ENCODE measurements around the gene MVB12B. TPM values are rescaled to one million over a fixed set of nuclear protein-coding genes. Genes with fewer than 3 reads are reported as not detected.

MVB12B gene
- total and polyA plus RNA-seq, 8 donors = 2.6 to 6.7 (median 4.0) TPM

GRCh38 chr9:126516936-126517832 lies 190.6 kb downstream of the MVB12B start:
- TF ChIP-seq CTCF (IDR thresholded peaks at IDR 0.05) = no peak
- peaks cover 0 to 23% (median 6%) of the 10 kb centered on the region in 4 donors for H3K27me3 ChIP-seq
- H3K27ac ChIP-seq = peak overlapping the region in 2 of 4 donors; percentile 5 to 22
- no peaks in the 10 kb centered on the region for H3K9me3 ChIP-seq
- no peaks in the 10 kb centered on the region for H3K36me3 ChIP-seq
- H3K4me3 ChIP-seq = peak overlapping the region in 1 of 4 donors; percentile 26
- no peaks in the 10 kb centered on the region for H3K4me1 ChIP-seq
- FAIRE-seq = no peak
- DNase-seq = peak in 1 of 6 donors; percentile 64
- intact Hi-C loops (cut with DNase I) = no loop called here
- ATAC-seq = peak in 3 of 4 donors; percentile 42 to 60 (median 58)
- 13% methylated on average over 32 of the region's 32 CpGs for WGBS, 2 donors

DNA sequence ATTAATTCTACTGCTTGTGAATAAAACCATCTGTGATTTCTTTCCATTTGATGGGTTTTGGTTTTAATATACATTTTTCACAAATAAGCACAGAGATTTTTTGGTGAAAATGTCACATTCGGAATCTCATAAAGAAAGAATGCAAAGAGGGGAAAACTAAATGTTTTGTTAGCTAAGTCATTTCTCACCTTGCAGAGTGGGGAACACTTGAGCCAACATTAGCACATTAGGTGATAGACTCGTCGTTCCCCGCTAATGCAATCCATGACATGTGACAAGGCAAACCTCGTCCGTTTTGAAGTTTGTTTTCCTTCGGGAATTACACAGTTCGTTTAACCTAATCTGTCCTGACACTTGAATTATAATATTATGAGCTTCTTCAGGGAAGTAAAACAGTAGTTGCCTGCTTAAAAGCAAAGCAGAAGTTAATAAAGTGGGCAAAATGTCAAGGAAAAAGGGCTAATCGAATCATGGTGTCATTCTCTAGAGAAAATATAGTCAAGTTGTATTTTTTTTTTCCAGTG lies 191.3 kb downstream of the MVB12B start:
- Histone ChIP-seq H3K4me3 (no peak overlapping the region), H3K27ac (no peak overlapping the region), H3K27me3 (peaks cover 0 to 23% (median 6%) of the 10 kb centered on the region in 4 donors), H3K4me1 (no peaks in the 10 kb centered on the region), H3K36me3 (no peaks in the 10 kb centered on the region), H3K9me3 (no peaks in the 10 kb centered on the region)
- intact Hi-C loops (cut with DNase I) = no loop called here
- FAIRE-seq (no peak), DNase-seq (no peak), ATAC-seq (no peak)
- no peak for TF ChIP-seq CTCF (IDR thresholded peaks at IDR 0.05)
- 6 to 7% methylated on average over 9 of the region's 9 CpGs for WGBS, 2 donors

GRCh38 chr9:126518763-126519162 lies 192.1 kb downstream of the MVB12B start:
- H3K27me3 ChIP-seq = peaks cover 0 to 23% (median 6%) of the 10 kb centered on the region in 4 donors
- no peaks in the 10 kb centered on the region for H3K4me1 ChIP-seq
- FAIRE-seq (no peak), DNase-seq (no peak), ATAC-seq (no peak)
- H3K9me3 ChIP-seq = no peaks in the 10 kb centered on the region
- no peak overlapping the region for H3K4me3 ChIP-seq
- WGBS, 2 donors = 66 to 72% methylated on average over 7 of the region's 7 CpGs
- no peak overlapping the region for H3K27ac ChIP-seq
- no peak for TF ChIP-seq CTCF (IDR thresholded peaks at IDR 0.05)
- intact Hi-C loops (cut with DNase I) = no loop called here
- H3K36me3 ChIP-seq = no peaks in the 10 kb centered on the region

- no peak for FAIRE-seq
- no peak for ATAC-seq
- Histone ChIP-seq H3K27me3 (peaks cover 0 to 23% (median 6%) of the 10 kb centered on the region in 4 donors), H3K27ac (no peak overlapping the region), H3K4me1 (no peaks in the 10 kb centered on the region), H3K9me3 (no peaks in the 10 kb centered on the region), H3K4me3 (no peak overlapping the region), H3K36me3 (no peaks in the 10 kb centered on the region)
- no peak for TF ChIP-seq CTCF (IDR thresholded peaks at IDR 0.05)
- peak in 1 of 6 donors; percentile 41 for DNase-seq
- WGBS, 2 donors = 57 to 59% methylated on average over 22 of the region's 22 CpGs
- intact Hi-C loops (cut with DNase I) = no loop called here
Observed at GRCh38 chr9:126519660-126520420, 193.2 kb downstream of the MVB12B start.
